Measurements from ENCODE around the gene MRGPRD.
"Not testable (repeated sequence)": the region's sequence is repeated elsewhere in the genome, so short reads cannot be mapped to it uniquely, and the experiment has no call there.

Gene MRGPRD

DNA sequence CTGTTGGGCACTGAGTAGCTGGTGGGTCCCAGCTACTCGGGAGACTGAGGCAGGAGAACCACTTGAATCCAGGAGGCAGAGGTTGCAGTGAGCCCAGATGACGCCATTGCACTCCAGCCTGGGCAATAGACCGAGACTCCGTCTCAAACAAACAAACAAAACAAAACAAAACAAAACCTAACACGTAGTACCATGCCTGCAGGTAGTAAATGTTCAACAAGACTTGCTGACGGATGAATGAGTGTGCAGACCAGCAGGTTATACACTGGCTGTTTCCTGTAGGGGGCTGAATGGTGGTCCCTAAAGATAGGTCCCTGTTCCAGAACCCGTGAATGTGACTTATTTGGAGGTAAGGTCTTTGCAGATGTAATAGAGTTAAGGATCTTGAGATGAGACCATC is 12.8 kb upstream of the MRGPRD start:
- DNase-seq (ENCODE audit: low read depth), result no peak

DNA sequence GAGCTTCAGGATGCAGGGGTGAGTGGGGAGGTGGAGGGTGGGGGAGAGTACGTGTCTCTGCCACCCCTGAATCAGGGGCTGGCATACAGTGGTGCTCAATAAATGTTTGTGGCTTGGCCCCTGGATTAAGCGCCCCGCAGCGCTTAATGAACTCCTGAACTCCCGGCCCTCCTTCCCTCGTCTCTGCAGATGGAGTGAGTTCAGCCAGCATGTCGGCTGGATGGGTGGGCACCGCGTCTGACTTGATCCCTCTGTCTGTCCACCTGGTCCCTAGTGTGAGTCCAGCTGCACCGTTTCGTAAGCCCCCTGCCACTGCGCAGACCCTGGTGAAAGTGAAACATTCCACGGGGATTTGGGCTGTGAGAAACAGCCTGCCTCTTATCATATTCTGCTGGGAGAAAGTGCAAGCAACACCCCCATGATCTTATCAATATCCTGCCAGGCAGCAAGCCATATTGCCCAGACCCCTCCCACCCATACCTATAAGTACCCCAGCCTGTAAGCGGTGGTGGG is 12.0 kb upstream of the MRGPRD start:
- no peak for DNase-seq (ENCODE audit: low read depth)

DNA sequence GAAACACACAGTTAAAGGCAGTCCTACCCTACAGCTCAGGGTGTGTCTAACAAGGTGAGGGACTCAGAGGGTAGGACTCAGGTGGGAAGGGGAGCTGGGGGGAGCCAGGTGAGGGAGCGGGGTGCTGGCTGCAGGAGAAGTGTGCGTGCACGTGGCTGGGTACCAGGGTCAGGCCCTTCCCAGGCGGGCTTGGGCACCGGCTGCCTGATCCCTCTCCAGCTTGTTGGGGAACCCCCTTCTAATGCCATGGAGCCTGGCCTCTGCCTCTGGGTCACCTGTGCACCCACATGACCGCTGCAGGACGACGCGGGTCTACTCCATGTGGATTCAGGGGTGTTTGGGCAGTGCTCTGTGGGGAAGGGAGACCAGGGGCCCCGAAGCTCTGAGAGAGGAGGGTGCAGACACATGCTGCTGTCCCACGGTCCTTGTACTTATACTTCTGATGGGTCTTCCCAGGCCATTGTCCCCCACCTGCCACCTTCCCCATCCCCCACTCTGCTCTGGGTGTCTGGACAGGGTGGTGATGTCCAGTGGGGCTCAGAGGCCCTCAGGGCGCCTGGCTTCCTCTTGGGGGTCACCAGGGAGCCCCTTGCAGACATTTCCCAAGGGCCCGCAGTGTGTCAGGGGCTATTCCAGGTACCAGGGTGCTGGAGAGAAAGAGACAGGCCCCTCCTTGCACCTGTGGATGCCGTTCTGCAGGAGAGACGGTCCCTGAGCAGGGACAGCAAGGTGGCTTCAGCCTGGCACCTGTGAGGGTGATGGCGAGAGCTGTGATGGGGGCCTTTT is 10.4 kb upstream of the MRGPRD start:
- no peak for DNase-seq (ENCODE audit: low read depth)

DNA sequence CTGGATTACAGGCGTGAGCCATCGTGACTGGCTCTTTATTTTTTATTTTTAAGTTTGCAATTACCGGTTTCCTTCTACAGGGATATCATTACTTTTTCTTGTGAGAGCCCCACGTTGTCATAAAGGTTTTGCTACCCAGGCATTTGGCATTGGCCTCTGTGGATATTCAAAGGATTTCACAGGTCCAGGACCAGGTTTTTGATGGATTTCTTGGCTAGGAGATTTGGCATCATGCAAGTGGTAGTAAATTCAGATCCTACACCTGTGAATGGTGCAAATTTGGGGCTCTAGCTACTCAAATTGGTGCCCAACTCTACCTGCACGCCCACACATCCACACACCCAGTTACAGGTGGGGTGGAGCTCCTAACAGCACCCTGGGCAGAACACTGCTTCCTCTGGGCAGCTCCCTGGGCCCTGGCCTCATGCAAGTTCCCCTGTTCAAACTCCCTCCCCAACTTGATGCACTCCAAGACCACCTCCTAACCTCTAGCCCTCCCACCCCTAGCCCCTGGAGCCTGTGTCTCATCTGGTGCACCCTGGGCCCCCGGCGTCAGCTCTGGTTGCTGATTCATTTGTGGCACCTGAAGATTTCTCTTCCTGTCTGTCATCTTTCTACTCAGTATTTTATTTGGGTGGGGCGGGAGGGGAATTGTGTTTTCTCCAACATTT is 9.3 kb upstream of the MRGPRD start:
- no peak for DNase-seq (ENCODE audit: low read depth)

DNA sequence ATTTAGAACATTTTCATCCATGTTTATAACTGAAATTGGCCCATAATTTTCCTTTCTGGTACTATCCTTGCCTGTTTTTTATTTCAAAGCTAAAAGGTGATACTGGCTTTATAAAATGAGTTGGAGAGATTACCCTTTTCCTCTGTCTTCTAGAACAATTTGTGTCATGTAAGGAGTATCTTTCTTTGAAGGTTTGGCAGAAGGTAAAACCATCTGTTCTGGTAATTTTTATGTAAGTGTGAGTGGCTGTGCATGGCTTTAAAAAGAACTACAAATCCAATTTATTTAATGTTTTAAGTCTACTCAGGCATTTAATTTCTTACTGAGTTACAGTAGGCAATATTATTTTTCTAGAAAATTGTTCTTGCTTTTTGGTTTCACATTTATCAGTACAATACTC is 7.7 kb upstream of the MRGPRD start:
- no peak for DNase-seq (ENCODE audit: low read depth)

DNA sequence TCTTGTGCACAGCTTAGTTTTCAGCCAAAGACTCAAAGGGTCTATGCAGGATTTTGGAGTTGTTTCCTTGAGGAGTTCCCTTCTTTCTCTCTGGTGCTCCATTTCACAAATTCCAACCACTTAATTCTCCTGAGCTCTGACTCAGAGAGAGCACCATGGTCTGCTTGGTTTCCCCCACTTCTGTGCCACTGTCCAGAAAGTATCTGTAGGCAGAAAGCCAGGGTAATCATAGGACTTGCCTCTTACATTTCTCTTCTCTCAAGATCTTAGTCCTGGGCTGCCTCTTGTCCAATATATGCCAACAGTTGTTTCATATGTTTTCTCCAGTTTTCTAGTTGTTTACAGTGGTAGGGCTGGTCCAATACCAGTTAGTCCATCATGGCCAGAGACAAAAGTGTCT is 6.4 kb upstream of the MRGPRD start:
- DNase-seq (ENCODE audit: low read depth), result no peak

DNA sequence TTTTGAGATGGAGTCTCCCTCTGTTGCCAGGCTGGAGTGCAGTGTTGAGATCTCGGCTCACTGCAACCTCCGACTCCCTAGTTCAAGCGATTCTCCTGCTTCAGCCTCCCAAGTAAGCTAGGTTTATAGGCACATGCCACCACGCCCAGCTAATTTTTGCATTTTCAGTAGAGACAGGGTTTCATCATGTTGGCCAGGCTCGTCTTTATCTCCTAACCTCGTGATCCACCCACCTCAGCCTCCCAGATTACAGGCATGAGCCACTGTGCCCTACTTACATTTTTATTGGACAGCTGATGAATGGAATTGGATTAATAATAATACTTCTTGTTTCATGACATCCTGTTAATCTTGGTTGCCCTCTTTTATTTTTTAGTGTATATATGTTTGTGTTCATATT is 3.0 kb upstream of the MRGPRD start:
- DNase-seq (ENCODE audit: low read depth), result no peak

DNA sequence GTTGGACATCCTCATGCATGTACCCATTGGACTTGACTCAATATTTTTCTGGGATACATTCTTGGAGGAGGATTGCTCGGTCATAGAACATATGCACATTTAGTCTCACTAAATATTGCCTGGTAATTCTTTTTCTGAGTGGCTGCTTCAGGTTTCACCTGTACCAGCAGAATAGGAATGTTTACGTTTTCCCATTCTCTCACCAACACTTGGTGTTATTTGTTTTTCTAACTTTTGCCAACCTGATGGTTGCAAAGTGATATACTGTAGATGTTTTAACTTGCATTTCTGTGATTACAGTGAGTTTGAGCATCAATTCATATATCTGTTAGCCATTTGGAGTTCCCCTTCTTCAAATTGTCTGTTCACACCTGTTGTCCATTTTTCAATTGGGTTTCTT is 1.3 kb upstream of the MRGPRD start:
- no peak for DNase-seq (ENCODE audit: low read depth)

DNA sequence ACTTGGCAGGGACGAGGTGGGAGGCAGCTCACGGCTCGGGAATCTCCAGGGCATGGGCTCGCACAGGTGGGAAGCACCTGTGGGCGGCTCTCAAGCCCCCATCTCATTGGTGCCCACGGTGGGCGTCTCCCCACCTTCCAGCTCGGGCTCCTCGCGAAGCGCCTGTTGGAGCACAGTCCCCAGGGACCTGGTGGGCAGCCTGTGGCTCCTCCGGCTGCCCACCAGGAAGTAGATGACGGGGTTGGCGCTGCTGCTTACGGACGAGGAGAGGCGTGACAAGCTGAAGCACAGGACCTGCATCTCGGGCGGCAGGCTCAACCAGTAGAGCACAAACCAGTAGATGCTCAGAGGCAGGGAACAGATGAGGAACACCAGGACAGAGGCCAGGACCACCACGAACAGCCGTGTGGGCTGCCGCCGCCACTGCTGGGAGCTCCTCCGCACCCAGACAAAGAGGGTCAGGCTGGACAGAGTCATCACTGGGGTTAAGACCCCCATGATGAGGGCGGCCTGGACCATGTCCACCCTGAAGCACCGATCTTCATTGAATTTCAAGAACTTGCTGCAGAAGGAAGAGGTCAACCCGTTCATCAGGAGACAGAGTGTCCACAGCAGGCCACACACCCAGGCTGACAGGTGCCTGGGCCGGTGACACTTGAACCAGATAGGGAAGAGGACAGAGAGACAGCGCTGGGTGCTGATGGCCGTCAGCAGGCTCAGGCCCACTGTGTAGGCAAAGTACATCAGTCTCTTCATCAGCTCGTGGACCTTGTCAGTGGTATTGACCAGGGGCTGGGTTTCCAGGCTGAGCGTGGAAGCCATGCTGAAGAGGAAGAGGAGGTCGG is 633 bp downstream of the MRGPRD start:
- DNase-seq (ENCODE audit: low read depth), result no peak

DNA sequence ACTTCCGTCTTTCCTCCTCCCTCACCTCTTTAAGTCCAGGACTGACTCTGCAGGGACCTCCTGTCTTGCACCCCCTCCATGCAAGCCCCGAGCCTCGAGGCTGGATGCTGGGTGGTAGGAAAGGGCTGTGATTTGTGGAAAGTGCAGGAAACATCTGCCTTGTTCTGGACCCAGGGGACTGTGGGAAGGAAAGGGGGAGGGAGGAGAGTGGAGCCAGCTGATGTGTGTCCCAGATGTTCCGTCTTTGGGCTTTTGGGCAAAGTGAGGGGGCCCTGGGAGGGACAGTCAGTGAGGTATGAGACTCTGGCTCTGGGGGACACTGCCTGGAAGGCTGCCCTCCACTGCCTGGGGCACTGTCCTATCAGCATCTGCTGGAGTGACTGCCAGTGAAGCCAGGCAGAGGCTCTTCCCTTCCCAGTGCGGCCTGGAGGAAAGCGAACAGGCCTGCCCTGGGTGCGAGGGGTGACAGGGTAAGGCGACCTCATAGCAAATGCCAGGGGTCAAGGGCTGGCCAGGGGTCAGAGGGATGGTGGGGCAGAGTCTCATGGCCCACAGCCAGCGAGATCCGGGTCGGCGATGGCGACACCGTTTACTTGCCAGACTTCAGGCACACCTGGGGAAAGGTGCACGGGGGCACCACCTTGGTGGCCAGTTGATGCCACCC is 1.7 kb downstream of the MRGPRD start:
- DNase-seq (ENCODE audit: low read depth), result no peak

DNA sequence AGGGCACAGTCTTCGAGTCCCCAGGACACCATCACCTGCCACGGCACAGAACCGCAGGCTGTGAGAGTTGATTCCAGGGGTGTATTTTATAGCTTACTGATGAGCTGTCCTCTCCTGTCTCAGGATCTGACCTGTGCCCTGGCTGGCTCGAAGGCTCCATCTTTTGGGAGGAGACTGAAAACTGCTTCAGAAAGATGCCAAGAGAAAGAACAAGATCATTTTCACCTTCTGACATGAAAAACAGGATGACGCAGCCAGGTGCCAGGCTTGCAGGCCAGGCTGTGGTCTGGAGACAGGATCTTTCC is 2.2 kb downstream of the MRGPRD start:
- DNase-seq (ENCODE audit: low read depth), result no peak

DNA sequence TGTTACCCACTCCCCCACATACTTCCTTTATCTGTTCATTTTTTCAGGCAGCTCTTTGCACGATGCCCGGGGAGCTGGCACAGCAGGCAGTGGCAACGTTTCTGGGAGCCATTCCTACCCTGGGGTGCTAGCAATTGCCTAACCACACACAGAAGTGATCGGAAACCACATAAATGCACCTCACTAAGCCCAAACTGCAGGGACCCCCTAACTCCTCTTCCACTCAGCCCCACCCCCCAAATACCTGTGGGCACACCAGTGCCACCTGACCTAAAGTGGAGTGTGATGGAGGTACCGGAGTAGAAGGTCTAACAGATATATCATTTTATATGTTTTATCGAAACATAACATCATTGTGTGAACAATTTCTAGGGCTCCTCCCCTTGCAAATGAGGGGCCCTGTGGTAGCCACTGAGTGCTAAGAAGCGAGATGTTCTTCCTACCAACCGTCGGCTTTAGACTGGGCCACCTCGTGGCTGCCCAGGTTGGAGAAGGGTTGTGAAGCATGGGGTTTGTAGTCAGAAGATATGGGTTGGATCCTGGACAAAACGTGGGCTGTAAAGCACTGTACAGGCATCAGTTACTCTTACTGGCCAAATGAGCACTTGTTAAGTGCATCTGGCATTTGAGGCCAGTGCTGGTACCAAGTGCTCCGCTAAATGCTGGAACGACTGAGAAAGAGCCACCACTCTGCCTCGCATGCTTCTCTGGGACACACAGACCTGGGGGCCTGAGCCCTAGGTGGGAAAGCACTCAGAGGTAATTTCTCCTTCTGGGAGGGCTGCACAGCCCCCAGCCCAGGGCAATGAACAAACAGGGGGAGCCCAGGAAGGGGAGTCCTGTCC is 2.8 kb downstream of the MRGPRD start:
- DNase-seq (ENCODE audit: low read depth), result no peak

DNA sequence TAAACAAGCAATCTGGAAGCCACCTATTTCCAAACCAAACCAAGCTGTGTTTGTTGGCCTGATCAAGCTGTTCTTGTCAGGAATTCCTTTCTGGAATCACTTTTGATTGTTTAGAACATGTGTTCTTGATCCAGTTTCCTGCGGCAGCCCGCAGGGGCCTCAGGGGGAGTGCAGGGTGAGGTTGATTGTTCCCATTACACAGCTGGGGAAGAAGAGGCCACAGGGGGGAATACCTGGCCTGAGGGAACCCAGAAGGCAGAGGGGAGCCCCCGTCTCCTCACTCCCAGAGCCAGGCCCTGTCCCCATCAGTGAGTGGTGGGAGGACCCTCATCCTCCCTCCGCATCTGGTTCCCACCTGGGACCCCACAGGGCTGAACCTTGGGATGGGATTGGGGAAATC is 4.2 kb downstream of the MRGPRD start:
- DNase-seq (ENCODE audit: low read depth), result no peak

DNA sequence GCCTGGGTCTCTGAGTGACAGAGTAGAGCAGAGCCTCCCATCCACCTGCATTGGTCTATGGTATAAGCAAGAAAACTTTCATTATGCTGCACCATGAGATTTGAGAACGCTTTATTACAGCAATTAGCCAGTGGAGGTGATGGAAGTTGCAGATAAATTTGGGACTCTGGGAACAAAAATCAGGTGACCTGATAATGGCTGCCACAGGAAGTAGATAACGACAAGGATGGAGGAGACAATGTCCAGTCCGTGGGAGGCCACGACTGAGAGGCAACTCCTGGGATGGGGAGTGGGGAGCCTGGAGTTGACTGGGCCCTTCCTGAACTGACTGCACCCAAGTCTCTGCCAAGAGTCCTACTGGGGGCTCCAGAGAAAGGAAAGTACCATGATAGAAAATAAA is 4.7 kb downstream of the MRGPRD start:
- DNase-seq (ENCODE audit: low read depth), result no peak

DNA sequence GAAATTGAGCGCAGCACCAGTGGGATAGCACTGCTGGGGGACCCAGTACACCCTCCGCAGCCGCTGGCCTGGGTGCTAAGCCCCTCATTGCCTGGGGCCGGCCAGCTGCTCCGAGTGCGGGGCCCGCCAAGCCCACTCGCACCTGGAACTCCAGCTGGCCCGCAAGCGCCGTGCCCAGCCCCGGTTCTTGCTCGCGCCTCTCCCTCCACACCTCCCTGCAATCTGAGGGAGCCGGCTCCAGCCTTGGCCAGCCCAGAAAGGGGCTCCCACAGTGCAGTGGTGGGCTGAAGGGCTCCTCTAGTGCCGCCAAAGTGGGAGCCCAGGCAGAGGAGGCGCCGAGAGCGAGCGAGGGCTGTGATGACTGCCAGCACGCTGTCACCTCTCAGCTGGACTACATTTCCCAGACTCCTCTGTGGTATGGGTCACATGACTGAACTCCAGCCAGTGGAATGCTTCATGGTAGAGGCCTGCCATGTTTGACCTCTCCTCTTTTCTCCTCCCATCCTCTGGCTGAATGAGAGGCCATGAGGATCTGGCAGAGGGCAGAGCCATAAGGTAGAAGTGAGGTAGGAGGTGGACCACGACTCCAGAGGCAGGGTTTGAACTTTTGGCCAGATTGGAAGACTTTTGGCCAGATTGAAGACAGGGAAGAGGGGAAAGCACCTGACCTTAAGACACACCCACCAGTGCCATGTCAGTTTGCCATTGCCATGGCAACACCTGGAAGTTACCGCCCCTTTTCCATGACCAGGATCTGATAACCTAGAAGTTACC is 6.2 kb downstream of the MRGPRD start:
- DNase-seq (ENCODE audit: low read depth), result no peak

DNA sequence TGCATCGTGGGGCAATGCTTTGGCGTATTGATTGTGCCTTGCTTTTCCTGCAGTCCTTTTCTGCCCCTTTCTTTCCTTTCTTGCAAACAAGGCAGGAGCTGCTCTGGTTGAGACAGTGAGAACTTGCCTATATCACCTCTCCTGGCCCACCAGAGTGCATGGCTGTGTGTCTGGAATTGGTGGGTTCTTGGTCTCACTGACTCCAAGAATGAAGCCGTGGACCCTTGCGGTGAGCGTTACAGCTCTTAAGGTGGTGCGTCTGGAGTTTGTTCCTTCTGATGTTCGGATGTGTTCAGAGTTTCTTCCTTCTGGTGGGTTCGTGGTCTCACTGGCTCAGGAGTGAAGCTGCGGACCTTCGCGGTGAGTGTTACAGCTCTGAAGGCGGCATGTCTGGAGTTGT is 7.1 kb downstream of the MRGPRD start:
- DNase-seq (ENCODE audit: low read depth), result not testable (repeated sequence)

DNA sequence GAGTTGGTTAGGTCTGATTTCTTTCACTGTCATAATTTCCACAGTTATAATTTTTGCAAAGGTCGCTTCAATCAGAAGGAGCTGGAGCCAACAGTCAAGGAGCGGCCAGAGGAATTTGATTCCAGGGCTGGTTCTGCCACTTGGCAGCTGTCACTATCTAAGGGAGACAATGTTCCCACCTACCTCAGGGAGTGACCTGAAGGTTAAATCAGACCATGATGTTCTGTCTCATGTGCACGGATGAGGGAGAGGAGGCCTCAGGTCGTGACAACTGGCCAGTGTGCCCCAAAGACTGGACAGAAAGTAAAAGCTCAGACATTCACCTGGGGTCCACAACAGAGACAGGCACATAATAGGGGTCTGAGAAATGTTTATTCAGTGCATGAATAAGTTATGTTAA is 7.6 kb downstream of the MRGPRD start:
- DNase-seq (ENCODE audit: low read depth), result no peak

DNA sequence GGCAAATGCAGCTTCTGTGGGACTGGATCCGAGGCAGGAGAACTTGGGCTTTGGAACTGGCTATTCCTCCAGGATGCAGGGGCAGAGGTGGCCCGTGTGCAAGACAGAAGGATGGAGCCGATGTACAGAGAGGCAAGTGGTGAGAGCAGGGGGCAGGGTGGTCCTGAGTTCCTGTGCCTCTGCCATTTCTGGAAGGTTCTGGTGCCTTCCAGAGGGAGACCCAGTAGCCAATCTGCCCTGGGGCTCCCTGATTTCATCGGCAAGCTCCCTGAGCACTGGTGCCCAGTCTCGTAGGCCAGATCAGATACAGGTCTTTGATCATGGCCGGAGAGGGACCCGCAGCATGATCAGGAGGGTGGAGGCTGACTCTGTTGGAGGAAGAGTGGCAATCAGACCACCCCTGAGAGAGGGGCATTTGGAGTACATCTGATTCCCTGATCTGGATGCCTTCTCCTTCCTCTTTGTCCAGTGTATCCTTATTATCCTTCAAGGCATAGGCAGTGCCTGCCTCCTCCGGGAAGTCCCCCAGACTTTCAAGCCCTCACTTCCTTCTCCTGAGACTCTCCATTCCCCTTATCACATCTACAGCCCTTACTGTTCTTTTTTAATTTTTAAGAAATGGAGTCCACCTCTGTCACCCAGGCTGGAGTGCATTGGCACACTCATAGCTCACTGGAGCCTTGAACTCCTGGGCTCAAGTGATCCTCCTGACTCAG is 9.7 kb downstream of the MRGPRD start:
- no peak for DNase-seq (ENCODE audit: low read depth)

DNA sequence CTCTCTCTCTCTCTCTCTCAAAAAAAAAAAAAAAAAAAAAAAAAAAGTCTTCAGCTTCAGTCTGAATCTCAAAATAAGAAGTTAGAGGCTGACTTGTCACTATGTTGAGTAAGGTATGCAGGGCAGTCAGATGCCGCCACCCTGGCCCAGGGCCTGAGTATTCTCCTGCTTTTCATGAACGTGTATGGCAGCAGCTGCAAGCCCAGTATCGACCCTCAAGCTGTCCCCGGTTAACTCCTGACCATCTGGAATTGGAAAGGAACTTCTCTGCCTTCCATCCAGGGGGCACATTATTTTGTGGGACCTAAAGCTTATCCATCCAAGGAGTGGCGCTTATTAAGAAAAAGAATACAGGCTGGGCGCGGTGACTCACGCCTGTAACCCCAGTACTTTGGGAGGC is 11.4 kb downstream of the MRGPRD start:
- no peak for DNase-seq (ENCODE audit: low read depth)

All from stimulated activated CD8-positive, alpha-beta memory T cell treated with anti-CD3 and anti-CD28 coated beads, Interleukin-15, amount 100 ng/mL, for 1 hour (primary cell).